Measurements from ENCODE around the gene PIANP.

GRCh38 chr12:6644257-6644596, 56.4 kb downstream of the PIANP start:
- TF ChIP-seq CTCF (IDR thresholded peaks at IDR 0.05) (no peak), POLR2A (IDR thresholded peaks at IDR 0.05) (no peak), EP300 (IDR thresholded peaks at IDR 0.05) (no peak)
